ENCODE data around the gene PTPRK. TPM values are rescaled to one million over a fixed set of nuclear protein-coding genes. Genes with fewer than 3 reads are reported as not detected.
A peak's percentile ranks its signal among the peaks of the same experiment; 100 is the strongest.

Gene PTPRK
- total RNA-seq, 1 donor, result 70.2 TPM

DNA sequence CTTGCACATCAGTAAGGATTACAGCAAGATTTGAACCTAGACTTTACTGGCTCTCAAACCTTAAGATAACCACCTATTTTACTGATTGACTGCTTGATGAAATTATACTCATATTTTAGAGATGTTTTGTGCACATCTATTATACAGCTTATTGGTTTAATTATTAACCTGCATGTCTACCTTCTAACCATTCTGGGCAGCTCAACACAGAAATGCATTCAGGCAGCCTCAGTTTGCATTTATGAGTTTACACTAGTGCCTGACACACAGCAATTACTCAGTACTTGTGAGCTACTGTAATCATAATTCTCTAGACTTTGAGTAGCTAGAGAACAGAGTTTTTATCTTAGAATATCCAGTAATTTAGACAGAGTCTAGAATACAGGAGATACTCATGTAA, 345.7 kb downstream of the PTPRK start:
- TF ChIP-seq, protein P1, sequence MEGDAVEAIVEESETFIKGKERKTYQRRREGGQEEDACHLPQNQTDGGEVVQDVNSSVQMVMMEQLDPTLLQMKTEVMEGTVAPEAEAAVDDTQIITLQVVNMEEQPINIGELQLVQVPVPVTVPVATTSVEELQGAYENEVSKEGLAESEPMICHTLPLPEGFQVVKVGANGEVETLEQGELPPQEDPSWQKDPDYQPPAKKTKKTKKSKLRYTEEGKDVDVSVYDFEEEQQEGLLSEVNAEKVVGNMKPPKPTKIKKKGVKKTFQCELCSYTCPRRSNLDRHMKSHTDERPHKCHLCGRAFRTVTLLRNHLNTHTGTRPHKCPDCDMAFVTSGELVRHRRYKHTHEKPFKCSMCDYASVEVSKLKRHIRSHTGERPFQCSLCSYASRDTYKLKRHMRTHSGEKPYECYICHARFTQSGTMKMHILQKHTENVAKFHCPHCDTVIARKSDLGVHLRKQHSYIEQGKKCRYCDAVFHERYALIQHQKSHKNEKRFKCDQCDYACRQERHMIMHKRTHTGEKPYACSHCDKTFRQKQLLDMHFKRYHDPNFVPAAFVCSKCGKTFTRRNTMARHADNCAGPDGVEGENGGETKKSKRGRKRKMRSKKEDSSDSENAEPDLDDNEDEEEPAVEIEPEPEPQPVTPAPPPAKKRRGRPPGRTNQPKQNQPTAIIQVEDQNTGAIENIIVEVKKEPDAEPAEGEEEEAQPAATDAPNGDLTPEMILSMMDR (IDR thresholded peaks at IDR 0.05; ENCODE audit: insufficient read depth, low read length), result no peak
- no peak for DNase-seq (ENCODE audit: low read depth)
- H3K4me3 ChIP-seq (ENCODE audit: low read depth, low read length), result no peak overlapping the region

DNA sequence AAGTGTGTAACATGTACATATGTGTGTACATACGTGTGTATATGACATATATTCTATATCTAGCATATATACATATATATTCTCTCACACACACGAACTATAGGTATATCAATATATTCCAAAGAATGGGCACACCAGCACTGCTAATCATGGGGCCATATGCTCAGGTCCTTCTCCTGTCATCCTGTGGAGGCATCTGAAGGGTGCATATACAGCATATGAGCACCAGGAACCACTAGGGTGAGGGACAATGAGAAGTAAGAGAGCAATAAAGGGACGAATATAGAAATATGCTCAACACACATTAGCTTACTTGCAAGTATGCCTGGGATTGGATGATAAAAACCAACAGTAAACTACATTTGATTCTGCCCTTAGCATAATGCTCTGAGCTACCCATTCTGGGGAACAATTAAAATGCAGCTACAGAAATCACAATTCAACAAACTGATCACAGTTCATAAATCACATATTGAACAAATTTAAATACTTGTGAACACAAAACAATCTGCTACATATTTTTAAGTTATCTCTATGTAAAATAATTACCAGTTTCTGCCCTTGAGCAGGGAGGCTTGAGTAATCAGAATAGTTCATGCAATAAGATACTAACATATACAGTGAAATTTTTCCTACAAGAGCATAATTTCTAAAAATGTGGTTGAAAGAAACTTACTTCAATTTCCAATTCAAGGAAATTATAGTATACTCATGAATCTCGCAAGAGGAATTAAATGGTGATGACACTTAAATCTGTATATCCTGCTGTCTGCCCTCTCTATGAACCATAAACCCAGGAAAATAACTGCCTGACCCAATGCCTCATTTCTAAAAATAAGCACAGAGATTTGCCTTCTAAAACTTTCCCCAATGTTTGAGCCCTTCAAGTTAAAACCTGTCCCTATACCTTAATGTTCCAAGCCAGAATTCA, 347.4 kb downstream of the PTPRK start:
- no peak overlapping the region for H3K4me3 ChIP-seq (ENCODE audit: low read depth, low read length)
- no peak for DNase-seq (ENCODE audit: low read depth)
- TF ChIP-seq, protein P1 (IDR thresholded peaks at IDR 0.05; ENCODE audit: insufficient read depth, low read length), result no peak

DNA sequence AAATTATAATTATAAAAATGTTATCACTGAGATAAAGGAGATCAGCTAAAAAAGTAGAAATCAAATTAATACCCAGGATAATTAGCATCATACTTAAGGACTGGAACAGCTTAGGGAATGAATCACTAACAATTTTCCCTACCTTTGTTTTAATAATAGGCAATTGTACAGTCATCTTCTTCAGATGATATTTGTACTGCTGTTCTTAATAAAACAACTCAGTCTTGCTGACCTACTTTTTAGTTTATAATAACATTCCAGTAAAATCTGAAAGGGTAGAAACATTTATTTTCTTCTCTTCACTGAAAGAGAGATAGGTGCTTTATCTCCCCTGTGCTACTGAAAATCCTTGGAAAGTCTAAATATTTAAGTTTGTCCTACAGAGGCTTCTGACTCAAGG, 348.3 kb downstream of the PTPRK start:
- TF ChIP-seq, protein P1 (IDR thresholded peaks at IDR 0.05; ENCODE audit: insufficient read depth, low read length), result no peak
- H3K4me3 ChIP-seq (ENCODE audit: low read depth, low read length), result no peak overlapping the region
- DNase-seq (ENCODE audit: low read depth), result peak; percentile 4

DNA sequence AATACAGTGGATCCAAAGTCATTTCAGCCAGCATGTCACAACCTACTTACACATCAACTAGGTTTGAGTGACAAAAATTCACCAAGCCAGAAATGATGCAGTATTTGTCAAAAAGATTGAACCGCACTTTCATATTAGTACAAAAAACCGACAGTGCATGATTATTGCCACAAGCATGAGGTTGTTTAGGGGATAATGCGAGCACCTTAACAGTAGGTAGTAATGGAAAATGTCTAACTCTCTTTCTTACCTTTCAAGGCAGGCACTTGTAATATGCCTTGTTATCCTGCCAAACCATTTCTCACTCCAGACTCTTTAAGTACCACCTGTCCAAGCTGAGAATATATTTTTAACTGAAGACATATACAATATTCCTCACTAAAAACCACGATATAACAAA, 349.2 kb downstream of the PTPRK start:
- TF ChIP-seq, protein P1 (IDR thresholded peaks at IDR 0.05; ENCODE audit: insufficient read depth, low read length), result no peak
- no peak for DNase-seq (ENCODE audit: low read depth)
- H3K4me3 ChIP-seq (ENCODE audit: low read depth, low read length), result no peak overlapping the region

DNA sequence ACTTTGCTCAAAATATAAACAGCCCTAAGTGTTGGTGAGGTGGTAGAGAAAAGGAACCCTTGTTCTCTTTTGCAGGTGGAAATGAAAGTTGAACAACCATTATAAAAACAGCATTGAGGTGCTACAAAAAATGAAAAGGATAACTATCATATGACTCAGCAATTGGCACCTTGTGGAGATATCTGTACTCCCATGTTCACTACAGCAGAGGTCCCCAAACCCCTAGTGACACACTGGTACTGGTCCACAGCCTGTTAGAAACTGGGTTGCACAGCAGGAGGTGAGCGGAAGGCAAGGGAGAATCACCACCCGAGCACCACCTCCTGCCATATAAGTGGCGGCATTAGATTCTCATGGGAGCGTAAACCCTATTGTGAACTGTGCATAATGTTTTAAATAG, 352.2 kb downstream of the PTPRK start:
- TF ChIP-seq, protein P1 (IDR thresholded peaks at IDR 0.05; ENCODE audit: insufficient read depth, low read length), result no peak
- DNase-seq (ENCODE audit: low read depth), result no peak
- H3K4me3 ChIP-seq (ENCODE audit: low read depth, low read length), result no peak overlapping the region

DNA sequence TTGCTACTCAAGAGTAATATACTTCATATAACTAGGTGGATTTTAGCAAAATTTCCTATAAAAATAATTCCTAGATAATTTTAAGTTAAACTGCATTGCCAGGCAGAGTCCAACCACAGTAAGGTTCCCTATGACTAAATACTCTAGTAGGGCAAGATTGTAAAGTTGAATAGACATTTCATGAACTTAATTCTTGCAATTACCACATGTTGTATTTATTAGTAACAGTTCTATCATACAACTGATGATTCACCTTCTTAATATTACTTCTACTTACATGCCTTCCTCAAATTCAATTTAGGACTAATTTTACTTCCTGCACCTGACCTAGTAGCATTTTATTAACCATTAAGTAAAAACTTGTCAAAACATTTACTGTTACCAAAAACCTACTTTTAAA, 352.8 kb downstream of the PTPRK start:
- no peak for DNase-seq (ENCODE audit: low read depth)
- TF ChIP-seq, protein P1 (IDR thresholded peaks at IDR 0.05; ENCODE audit: insufficient read depth, low read length), result no peak
- H3K4me3 ChIP-seq (ENCODE audit: low read depth, low read length), result no peak overlapping the region
